HG03196 (cell line): Measurements from ENCODE around the gene PIK3R3.

Experiments
- ATAC-seq: cut with Tn5 transposase; IDR thresholded peaks from one replicate; pipeline ENCODE4 v1.9.1; 2021; ENCODE audit not compliant: unreplicated experiment

PIK3R3 gene

DNA sequence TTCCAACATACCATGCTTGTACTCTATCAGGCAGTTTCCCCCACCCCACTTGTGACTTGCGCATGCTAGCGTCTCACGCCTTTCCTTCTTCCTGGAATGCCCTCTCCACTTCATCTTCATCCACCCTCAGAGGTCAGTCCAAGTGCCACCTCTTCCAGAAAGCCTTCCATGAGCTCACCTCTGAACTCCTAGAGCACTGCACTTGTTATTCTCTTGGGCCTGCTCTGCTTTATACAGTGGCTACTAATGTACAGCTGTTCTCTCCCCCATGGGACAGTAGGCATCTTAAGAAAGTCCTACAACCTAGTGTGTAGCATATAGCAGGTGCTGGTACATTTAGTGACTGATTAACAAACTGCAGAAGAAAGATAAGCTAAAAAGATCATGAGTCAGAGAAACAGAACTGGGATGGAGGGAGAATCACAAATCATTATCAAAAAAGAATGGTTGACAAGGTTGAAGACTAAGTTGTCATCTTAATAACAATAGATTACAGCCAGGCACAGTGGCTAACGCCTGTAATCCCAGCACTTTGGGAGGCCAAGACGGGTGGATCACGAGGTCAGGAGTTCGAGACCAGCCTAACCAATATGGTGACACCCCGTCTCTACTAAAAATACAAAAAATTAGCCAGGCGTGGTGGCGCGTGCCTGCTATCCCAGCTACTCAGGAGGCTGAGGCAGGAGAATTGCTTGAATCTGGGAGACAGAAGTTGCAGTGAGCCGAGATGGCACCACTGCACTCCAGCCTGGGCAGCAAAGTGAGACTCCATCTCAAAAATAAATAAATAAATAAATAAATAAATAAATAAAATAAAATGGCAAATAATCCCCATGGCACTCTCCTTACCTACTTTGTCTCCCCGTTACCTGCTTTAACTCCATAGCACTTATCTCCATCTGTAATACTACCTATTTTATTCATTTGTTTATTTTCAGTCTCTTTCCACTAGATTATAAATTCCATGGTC, 26.2 kb upstream of the PIK3R3 start:
- ATAC-seq = peak; percentile 75

GRCh38 chr1:46157916-46158311, 25.5 kb upstream of the PIK3R3 start:
- no peak for ATAC-seq

- no peak for ATAC-seq
Observed at GRCh38 chr1:46153732-46154131, 21.3 kb upstream of the PIK3R3 start.

- no peak for ATAC-seq
Observed at GRCh38 chr1:46153228-46153627, 20.8 kb upstream of the PIK3R3 start.

GRCh38 chr1:46152016-46152415, 19.6 kb upstream of the PIK3R3 start:
- ATAC-seq = no peak

DNA sequence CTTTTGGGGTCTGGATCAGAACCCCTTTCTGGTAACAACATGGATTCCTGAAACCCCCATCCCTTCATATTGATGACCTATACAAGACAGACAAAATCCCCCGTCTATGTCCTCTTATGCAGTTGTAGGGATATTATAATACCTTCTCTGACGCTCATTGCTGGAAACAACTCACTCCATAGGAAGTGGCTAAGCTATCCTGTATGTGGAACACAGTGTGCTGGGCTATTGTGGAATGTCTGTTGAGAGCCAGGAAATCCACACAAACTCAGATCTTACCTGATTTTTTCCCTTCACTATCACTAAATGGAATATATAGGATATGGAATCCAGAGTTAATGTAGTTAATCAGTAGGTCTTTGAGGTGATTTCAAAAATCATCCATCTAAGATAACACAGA, 17.7 kb upstream of the PIK3R3 start:
- ATAC-seq = no peak

- ATAC-seq = no peak
Observed at GRCh38 chr1:46148318-46148717, 15.9 kb upstream of the PIK3R3 start.

DNA sequence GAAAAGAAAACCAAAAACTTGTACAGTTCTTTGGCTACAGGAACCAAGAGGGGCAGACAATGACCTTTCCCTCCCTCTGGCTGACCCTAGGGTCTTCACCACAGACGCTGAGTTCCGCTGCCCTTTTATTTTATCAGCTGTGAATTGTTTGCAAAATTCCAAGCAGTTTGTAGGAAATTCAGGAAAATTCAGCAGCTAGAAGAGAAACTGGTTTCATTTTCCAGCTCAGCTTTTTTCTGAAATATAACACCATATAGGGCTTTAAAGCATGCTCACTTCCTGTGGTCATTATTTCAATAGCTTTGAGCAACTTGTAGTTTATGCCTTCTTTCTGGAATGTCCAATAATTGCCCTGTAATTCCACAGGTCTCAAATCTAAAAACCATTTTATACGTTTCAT, 5.5 kb upstream of the PIK3R3 start:
- ATAC-seq = no peak

- no peak for ATAC-seq
Observed at GRCh38 chr1:46136711-46137110, 4.3 kb upstream of the PIK3R3 start.

GRCh38 chr1:46134660-46135331, 2.4 kb upstream of the PIK3R3 start:
- ATAC-seq = no peak

GRCh38 chr1:46133781-46134350, 1.4 kb upstream of the PIK3R3 start:
- ATAC-seq = no peak

GRCh38 chr1:46133181-46133658, 791 bp upstream of the PIK3R3 start:
- ATAC-seq = peak; percentile 43

- no peak for ATAC-seq
Observed at GRCh38 chr1:46131712-46132528, 509 bp downstream of the PIK3R3 start.

GRCh38 chr1:46131093-46131492, 1.3 kb downstream of the PIK3R3 start:
- no peak for ATAC-seq

GRCh38 chr1:46130606-46131005, 1.8 kb downstream of the PIK3R3 start:
- ATAC-seq = no peak

- ATAC-seq = no peak
Observed at GRCh38 chr1:46130121-46130520, 2.3 kb downstream of the PIK3R3 start.

GRCh38 chr1:46128344-46128743, 4.1 kb downstream of the PIK3R3 start:
- no peak for ATAC-seq

DNA sequence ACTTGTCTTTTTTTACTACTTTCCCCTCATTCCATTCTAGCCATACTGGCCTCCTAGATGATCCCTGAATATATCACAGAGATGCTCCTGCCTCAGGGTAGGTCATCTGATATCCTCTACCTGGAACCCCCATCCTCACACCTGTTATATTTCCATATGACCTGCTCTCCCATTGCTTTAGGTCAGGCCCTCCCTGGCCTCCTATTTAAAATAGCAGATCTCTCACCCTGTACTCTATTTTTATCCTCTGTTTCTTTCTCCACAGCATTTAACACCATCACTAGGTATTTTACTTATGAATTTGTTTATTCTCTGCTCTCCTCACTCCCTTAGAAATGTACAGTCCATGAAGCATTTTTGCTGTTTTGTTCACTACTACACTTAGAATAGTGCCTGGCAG, 13.6 kb downstream of the PIK3R3 start:
- no peak for ATAC-seq

GRCh38 chr1:46117810-46118494, 14.5 kb downstream of the PIK3R3 start:
- ATAC-seq = no peak

- ATAC-seq = no peak
Observed at GRCh38 chr1:46114925-46115603, 17.4 kb downstream of the PIK3R3 start.
